K562 (cell line): Measurements from ENCODE around the gene GRIPAP1. TPM values are rescaled to one million over a fixed set of nuclear protein-coding genes. Genes with fewer than 3 reads are reported as not detected.
A peak's percentile ranks its signal among the peaks of the same experiment; 100 is the strongest.
"Not testable (repeated sequence)": the region's sequence is repeated elsewhere in the genome, so short reads cannot be mapped to it uniquely, and the experiment has no call there.

ENCODE experiments used
- ATAC-seq: fragments of 200-7000 bp; cut with Tn5 transposase; 3 replicates; pipeline ENCODE4 v1.9.1; 2020; ENCODE audit warnings: moderate library complexity
- BruUV-seq: library from RNA; stranded (reverse); fragments of 400-500 nt; replicated peaks from 2 replicates; lab custom pipeline; 2021; lab: Mats Ljungman, UMichigan
- CTCF ChIA-PET: fragments of 300-600 bp; formaldehyde crosslinking; extraction: SDS; loops from one replicate; lab custom pipeline; 2021; ENCODE audit warnings: low intra/inter-chr PET ratio; lab: Yijun Ruan, JAX
- POLR2A ChIA-PET: fragments of 300-600, 350-650 bp; sonication (Branson Sonifier 250); formaldehyde crosslinking; extraction: SDS; loops from one replicate; lab custom pipeline; 2021; ENCODE audit warnings: antibody characterized with exemption, inconsistent platforms; lab: Yijun Ruan, JAX
- DNase-seq, 4 experiments: peaks; one replicate each; pipeline versions ENCODE4 v3.0.0 to v3.0.0-alpha.2; 2011 to 2018; ENCODE audit warnings: low spot score in 3 of 4, mixed read lengths in 3 of 4; ENCODE audit errors: extremely low read depth in 1 of 4
- FAIRE-seq: peaks from 2 replicates; lab custom pipeline; 2011; peaks lifted over from hg19 to GRCh38; lab: Jason Lieb, UNC
- H2AFZ ChIP-seq: 2 replicates; pipeline ENCODE4 v1.6.0; 2011; ENCODE audit warnings: low read depth, low read length, control low read depth, inconsistent platforms
- H3K27ac ChIP-seq: fragments of 200-600 bp; 3 replicates; pipeline ENCODE4 v1.8.0; 2011; ENCODE audit warnings: low read depth, mild to moderate bottlenecking, control low read depth, inconsistent platforms, low read length, moderate library complexity, mixed read lengths; ENCODE audit errors: extremely low read depth
- H3K27me3 ChIP-seq, 2 experiments: fragments of 300-600 bp in 1 of 2; 2 replicates in 1 of 2; 3 replicates in 1 of 2; pipeline versions ENCODE4 v1.6.0 to v1.8.0; 2011; ENCODE audit warnings: inconsistent platforms in 2 of 2, low read length in 2 of 2, mild to moderate bottlenecking in 1 of 2, mixed read lengths in 1 of 2, moderate library complexity in 1 of 2; ENCODE audit not compliant: control insufficient read depth in 2 of 2, insufficient read depth in 2 of 2
- H3K36me3 ChIP-seq: fragments of 300-600 bp; 3 replicates; pipeline ENCODE4 v1.8.0; 2011; ENCODE audit warnings: mild to moderate bottlenecking, low read length, inconsistent platforms; ENCODE audit not compliant: control insufficient read depth, insufficient read depth
- H3K4me1 ChIP-seq, 2 experiments: fragments of 200-600 bp in 1 of 2; replicated peaks in 1 of 2; 2 replicates in 1 of 2; 3 replicates in 1 of 2; pipeline versions ENCODE4 v1.5.1 to v1.8.0; 2011; ENCODE audit warnings: inconsistent platforms in 2 of 2, low read length in 2 of 2, mild to moderate bottlenecking in 1 of 2, mixed read lengths in 1 of 2, moderate library complexity in 1 of 2; ENCODE audit not compliant: control insufficient read depth in 2 of 2, insufficient read depth in 2 of 2
- H3K4me2 ChIP-seq: 2 replicates; pipeline ENCODE4 v1.6.1; 2011; ENCODE audit warnings: low read length, control low read depth, inconsistent platforms, mixed read lengths; ENCODE audit not compliant: insufficient read depth
- H3K4me3 ChIP-seq: fragments of 200-600 bp; sonication (generic), shearing (Covaris generic); 2 replicates; pipeline ENCODE4 v1.5.1; 2016; ENCODE audit warnings: control low read depth, inconsistent platforms
- H3K79me2 ChIP-seq: fragments of 200-600 bp; 3 replicates; pipeline ENCODE4 v1.8.0; 2011; ENCODE audit warnings: low read length, inconsistent platforms; ENCODE audit not compliant: control insufficient read depth, insufficient read depth
- H3K9ac ChIP-seq, 2 experiments: 2 replicates each; pipeline versions ENCODE4 v1.6.0 to v1.6.1; 2011; ENCODE audit warnings: low read depth in 2 of 2, low read length in 2 of 2, control low read depth in 1 of 2, inconsistent platforms in 1 of 2, mild to moderate bottlenecking in 1 of 2, mixed read lengths in 1 of 2; ENCODE audit not compliant: insufficient read depth in 1 of 2
- H3K9me1 ChIP-seq: one replicate; pipeline ENCODE4 v1.6.0; 2011; ENCODE audit warnings: inconsistent platforms, mild to moderate bottlenecking, low read length, moderate library complexity; ENCODE audit not compliant: control insufficient read depth, insufficient read depth
- H3K9me3 ChIP-seq: replicated peaks from 2 replicates; pipeline ENCODE4 v1.5.1; 2011; ENCODE audit warnings: low read depth, low read length, inconsistent platforms; ENCODE audit not compliant: control insufficient read depth, insufficient read depth
- H4K20me1 ChIP-seq: replicated peaks from 2 replicates; pipeline ENCODE4 v1.6.1; 2011; ENCODE audit warnings: low read length, inconsistent platforms, mixed read lengths; ENCODE audit not compliant: control insufficient read depth, insufficient read depth
- ARID1B ChIP-seq: fragments of 450-650 bp; IDR thresholded peaks from 2 replicates; pipeline ENCODE4 v1.6.1; 2016; ENCODE audit warnings: antibody characterized with exemption, mild to moderate bottlenecking, inconsistent platforms
- CBFA2T2 ChIP-seq: fragments of 450-650 bp; conservative IDR thresholded peaks from 2 replicates; pipeline ENCODE4 v1.6.1; 2017; ENCODE audit warnings: mild to moderate bottlenecking
- CBFA2T3 ChIP-seq: fragments of 450-650 bp; IDR thresholded peaks from 2 replicates; pipeline ENCODE4 v1.6.1; 2017
- DPF2 ChIP-seq: fragments of 450-650 bp; IDR thresholded peaks from 2 replicates; pipeline ENCODE4 v1.6.1; 2016
- E2F8 ChIP-seq: fragments of 450-650 bp; IDR thresholded peaks from 2 replicates; pipeline ENCODE4 v1.7.1; 2018; ENCODE audit warnings: mild to moderate bottlenecking, low read depth; ENCODE audit not compliant: partially characterized antibody
- EP300 ChIP-seq: IDR thresholded peaks from 2 replicates; pipeline ENCODE4 v1.6.1; 2012; ENCODE audit warnings: low read length, improper control_type of control experiment
- FOXK2 ChIP-seq, 2 experiments: fragments of 450-650 bp; IDR thresholded peaks in 1 of 2; conservative IDR thresholded peaks in 1 of 2; 2 replicates each; pipeline ENCODE4 v1.6.1; 2016; ENCODE audit warnings: low read depth in 2 of 2, mild to moderate bottlenecking in 1 of 2
- KDM1A ChIP-seq, 2 experiments: fragments of 450-650 bp; IDR thresholded peaks; 2 replicates each; pipeline ENCODE4 v1.6.1; 2016; ENCODE audit warnings: mild to moderate bottlenecking in 2 of 2
- MECOM ChIP-seq: fragments of 250-450 bp; sonication (Bioruptor Pico); IDR thresholded peaks from 2 replicates; pipeline ENCODE4 v1.8.0; 2022; ENCODE audit warnings: inconsistent platforms
- MEIS2 ChIP-seq: fragments of 450-650 bp; IDR thresholded peaks from 2 replicates; pipeline ENCODE4 v1.6.1; 2014; ENCODE audit warnings: mild to moderate bottlenecking; ENCODE audit not compliant: partially characterized antibody
- NCOR1 ChIP-seq: fragments of 450-650 bp; IDR thresholded peaks from 2 replicates; pipeline ENCODE4 v1.6.1; 2016; ENCODE audit warnings: mild to moderate bottlenecking, moderate library complexity
- SMAD4 ChIP-seq: fragments of 250-450 bp; sonication (Bioruptor Pico); conservative IDR thresholded peaks from 2 replicates; pipeline ENCODE4 v1.8.0; 2021; ENCODE audit warnings: inconsistent platforms, mild to moderate bottlenecking, moderate library complexity
- SMARCA4 ChIP-seq: fragments of 450-650 bp; IDR thresholded peaks from 2 replicates; pipeline ENCODE4 v1.6.1; 2016
- TAL1 ChIP-seq: fragments of 450-650 bp; IDR thresholded peaks from 2 replicates; pipeline ENCODE4 v1.6.1; 2016; ENCODE audit warnings: mild to moderate bottlenecking
- TBP ChIP-seq: optimal IDR thresholded peaks from 2 replicates; pipeline ENCODE3; 2011; ENCODE audit warnings: low read depth, low read length, improper control_type of control experiment
- TCF3 ChIP-seq: sonication (generic); formaldehyde crosslinking; IDR thresholded peaks from 2 replicates; pipeline ENCODE4 v1.4.0; 2020; ENCODE audit warnings: mild to moderate bottlenecking, missing genetic modification reagents
- WGBS: fragments of 100-300 bp; shearing (Covaris generic); methylation state at CpG from one replicate; pipeline ENCODE4 v1.1.6; 2016; ENCODE audit warnings: low coverage, mixed read lengths; ENCODE audit not compliant: insufficient coverage; ENCODE audit errors: missing lambda C conversion rate; 5-methylcytosine and 5-hydroxymethylcytosine counted together
- in situ Hi-C: fragments of 300-500 bp; cut with MboI; formaldehyde crosslinking; loops from 4 replicates; pipeline ENCODE4 v1.15.0; 2018; ENCODE audit warnings: inconsistent platforms, mixed read lengths
- intact Hi-C: fragments of 100-400 bp; cut with micrococcal nuclease; formaldehyde crosslinking; loops from 2 replicates; pipeline ENCODE4 v1.14.2; 2022
- polyA plus RNA-seq, 8 experiments: library from polyadenylated mRNA; depleted of rRNA in 4 of 8; stranded (reverse) in 5 of 8; unstranded in 3 of 8; fragments of >200 nt; fragmentation: Nextera tagmentation in 2 of 8; fragmentation: Illumina TruSeq in 1 of 8; extraction: Ambion mirVana in 2 of 8; extraction: Trizol in 1 of 8; gene quantifications; 2 replicates each; pipeline versions ENCODE4 v1.2.1 to v1.2.3, GENCODE V29; 2011 to 2014; ENCODE audit warnings: inconsistent platforms in 1 of 8, missing spikeins in 1 of 8
- total RNA-seq, 7 experiments: library from RNA; depleted of rRNA in 6 of 7; stranded (reverse); fragments of >200 nt in 6 of 7; fragmentation: Illumina TruSeq in 2 of 7; extraction: Trizol in 2 of 7; gene quantifications; 2 replicates each; pipeline versions ENCODE4 v1.2.1 to v1.2.3, GENCODE V29; 2011 to 2021; ENCODE audit warnings: low replicate concordance in 1 of 7
- TF ChIP-seq, protein P1 (sequence below): fragments of 200-800 bp; sonication (Bioruptor generic); IDR thresholded peaks from 2 replicates; pipeline ENCODE4 v1.6.1; 2017; ENCODE audit warnings: missing genetic modification characterization, missing compliant biosample characterization

Gene GRIPAP1
- total and polyA plus RNA-seq, 9 of the 15 experiments (the other 6 are each of a cell fraction or from before 2014, with no cell fraction given) = 4.1 to 41.6 (median 24.0) TPM

- TF ChIP-seq SMARCA4 (peak; percentile 57; the same call in 1 of the 2 replicates), DPF2 (peak; percentile 60), E2F8 (peak; percentile 68), MECOM (CRISPR knock-in tag) (peak; percentile 90), KDM1A (IDR thresholded peaks at IDR 0.05) (peak; percentile 42 to 65; a peak in 3 of 4 replicates), CBFA2T2 (peak; percentile 59), TAL1 (peak; percentile 68; the same call in 1 of the 2 replicates), NCOR1 (peak; percentile 80), TCF3 (CRISPR knock-in tag) (peak; percentile 74), MEIS2 (peak; percentile 48), FOXK2 (conservative IDR thresholded peaks at IDR 0.05 in 1 of 2, IDR thresholded peaks at IDR 0.05 in 1 of 2; ENCODE audit: low read depth in 2 of 2) (peak in 1 of 2 experiments; percentile 44; a peak in 1 of 4 replicates), CBFA2T3 (peak; percentile 82), SMAD4 (CRISPR knock-in tag) (peak; percentile 47; the same call in 1 of the 2 replicates), EP300 (peak; percentile 19; the same call in 1 of the 2 replicates), TBP (peak; percentile 66), ARID1B (peak; percentile 85)
- TF ChIP-seq, protein P1, sequence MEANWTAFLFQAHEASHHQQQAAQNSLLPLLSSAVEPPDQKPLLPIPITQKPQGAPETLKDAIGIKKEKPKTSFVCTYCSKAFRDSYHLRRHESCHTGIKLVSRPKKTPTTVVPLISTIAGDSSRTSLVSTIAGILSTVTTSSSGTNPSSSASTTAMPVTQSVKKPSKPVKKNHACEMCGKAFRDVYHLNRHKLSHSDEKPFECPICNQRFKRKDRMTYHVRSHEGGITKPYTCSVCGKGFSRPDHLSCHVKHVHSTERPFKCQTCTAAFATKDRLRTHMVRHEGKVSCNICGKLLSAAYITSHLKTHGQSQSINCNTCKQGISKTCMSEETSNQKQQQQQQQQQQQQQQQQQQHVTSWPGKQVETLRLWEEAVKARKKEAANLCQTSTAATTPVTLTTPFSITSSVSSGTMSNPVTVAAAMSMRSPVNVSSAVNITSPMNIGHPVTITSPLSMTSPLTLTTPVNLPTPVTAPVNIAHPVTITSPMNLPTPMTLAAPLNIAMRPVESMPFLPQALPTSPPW (CRISPR knock-in tag) = peak; percentile 60
- ATAC-seq = peak; percentile 92
- intact Hi-C loops, in situ Hi-C loops, FAIRE-seq, H2AFZ ChIP-seq, H3K9me1 ChIP-seq, BruUV-seq, H4K20me1 ChIP-seq, H3K9me3 ChIP-seq, H3K4me3 ChIP-seq, H3K27ac ChIP-seq, H3K4me2 ChIP-seq, H3K79me2 ChIP-seq, H3K9ac ChIP-seq, H3K27me3 ChIP-seq, CTCF ChIA-PET: not testable (repeated sequence)
- POLR2A ChIA-PET = interaction anchor here (0.6 to 1.2 kb wide), 3 partner anchors 8 to 245 kb away, joined by 3 to 4 read pairs (median 3); no protein-coding TSS in a partner anchor
- WGBS = 25% methylated on average over 3 of the region's 10 CpGs
- peaks cover 65% of the 10 kb centered on the region; the same call in 2 of the 3 replicates for H3K36me3 ChIP-seq
- DNase-seq = peak in 2 of 4 experiments; percentile 50 to 52
- H3K4me1 ChIP-seq = peaks cover 5 to 12% of the 10 kb centered on the region in 2 experiments; a peak in 3 of 5 replicates
Observed at GRCh38 chrX:48980341-48980740, 21.7 kb downstream of the GRIPAP1 start.
